NAMALWA (cell line): ENCODE results near the gene PCSK9.

Source experiments
- DNase-seq: peaks from one replicate; pipeline ENCODE4 v3.0.0-alpha.2; 2015; ENCODE audit warnings: low spot score

PCSK9 gene

GRCh38 chr1:55039342-55040082, at the start of gene PCSK9:
PCSK9 (plus strand) TSS chr1:55039548; CDS start chr1:55039838, 290 bp downstream.
- no peak for DNase-seq

- no peak for DNase-seq
Observed at GRCh38 chr1:54989968-54990810, 49.2 kb upstream of the PCSK9 start.

GRCh38 chr1:54990916-54991315, 48.4 kb upstream of the PCSK9 start:
- no peak for DNase-seq

DNA sequence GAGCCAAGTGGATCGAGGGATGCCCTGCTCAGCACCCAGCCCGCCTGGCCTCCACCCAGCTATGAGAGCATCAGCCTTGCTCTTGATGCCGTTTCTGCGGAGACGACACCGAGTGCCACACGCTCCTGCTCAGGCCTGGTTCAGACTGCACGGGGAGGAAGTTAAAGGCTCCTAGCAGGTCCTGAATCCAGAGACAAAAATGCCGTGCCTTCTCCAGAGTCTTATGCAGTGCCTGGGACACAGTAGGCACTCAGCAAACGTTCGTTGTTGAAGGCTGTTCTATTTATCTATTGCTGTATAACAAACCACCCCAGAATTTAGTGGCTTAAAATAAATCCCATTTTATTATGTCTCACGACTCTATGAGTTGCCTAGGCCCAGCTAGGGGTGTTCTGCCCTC, 47.4 kb upstream of the PCSK9 start:
- no peak for DNase-seq

GRCh38 chr1:54993140-54993539, 46.2 kb upstream of the PCSK9 start:
- DNase-seq: no peak

DNA sequence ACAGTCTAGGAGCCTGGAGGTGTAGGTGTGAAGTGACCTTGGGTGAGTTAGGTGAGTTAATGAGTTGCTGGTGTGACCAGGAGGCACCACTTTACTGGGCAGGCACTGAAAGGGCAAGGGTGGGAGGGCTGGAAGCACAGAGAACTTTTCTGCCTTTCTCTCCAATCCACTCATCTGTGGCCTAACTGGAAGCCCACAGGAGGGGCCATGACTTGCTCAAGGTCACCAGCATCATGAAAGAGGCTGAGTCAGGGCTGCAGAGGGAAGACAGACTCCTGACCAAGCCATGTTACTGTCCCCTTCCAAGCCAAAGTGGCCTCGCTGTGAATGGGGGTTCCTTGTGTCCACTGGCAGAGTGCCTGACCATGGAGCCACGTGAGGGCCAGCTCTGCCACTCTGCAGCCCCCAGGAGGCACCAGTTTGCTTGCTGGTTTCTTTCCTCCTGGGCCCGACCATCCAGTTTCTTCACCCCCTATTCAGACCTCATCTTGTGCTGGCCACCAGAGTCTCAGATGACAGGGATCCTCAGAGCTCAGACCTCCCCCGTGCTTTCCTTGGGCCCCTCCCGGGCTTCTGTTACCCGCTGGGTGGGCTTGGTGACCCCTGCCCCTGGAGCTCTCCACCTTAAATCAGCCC, 44.9 kb upstream of the PCSK9 start:
- no peak for DNase-seq

DNA sequence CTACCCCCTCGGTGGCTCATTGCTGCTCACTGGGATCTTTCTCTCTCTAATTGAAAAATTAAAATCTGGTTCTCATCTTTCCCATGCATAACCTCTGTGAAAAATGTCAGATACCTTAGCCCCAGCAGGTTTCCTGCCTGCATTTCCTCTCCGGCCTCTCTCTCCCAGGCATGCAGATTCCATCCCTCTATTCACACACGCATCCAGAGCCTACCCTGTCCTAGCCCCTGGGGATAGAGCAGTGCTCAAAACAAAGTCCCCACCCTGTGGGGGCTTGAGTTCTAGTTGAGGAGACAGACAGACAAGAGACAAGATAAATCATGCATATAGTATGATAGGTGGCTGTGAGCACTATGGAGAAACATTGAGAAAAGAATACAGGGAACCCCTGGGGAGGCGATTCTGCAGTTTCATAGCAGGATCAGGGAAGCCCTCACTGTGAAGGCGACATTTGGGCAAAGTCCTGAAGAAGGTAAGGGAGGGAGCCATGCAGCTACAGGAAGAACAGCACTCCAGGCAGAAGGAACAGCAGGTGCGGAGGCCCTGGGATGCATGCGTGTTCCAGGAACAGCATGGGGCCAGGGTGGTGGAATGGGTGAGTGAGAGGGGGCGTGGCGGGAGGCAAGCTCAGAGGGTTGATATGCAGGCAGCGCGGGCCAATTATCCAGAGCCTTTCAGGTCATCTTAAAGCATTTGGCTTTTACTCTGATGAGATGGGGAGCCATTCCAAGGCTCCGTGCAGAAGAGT, 44.2 kb upstream of the PCSK9 start:
- no peak for DNase-seq

DNA sequence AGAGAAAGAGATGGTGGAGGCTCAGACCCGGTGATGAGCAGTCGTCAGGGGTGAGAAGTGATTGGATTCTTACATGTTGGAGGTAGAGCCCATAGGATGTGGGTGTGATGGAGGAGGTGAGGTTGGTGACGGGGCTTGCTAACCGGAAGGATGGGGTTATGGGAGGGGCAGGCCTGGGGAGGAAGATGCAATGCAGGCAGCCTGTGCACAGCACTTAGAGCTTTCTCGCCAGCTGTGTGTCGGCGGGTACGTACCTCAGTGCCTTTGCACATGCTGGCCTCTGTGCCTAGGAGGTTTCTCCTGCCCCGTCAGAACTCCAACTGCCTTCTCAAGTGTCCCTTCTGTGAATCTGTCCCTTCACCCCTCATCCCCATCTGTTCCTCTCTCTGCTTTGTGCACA, 43.5 kb upstream of the PCSK9 start:
- DNase-seq: no peak

DNA sequence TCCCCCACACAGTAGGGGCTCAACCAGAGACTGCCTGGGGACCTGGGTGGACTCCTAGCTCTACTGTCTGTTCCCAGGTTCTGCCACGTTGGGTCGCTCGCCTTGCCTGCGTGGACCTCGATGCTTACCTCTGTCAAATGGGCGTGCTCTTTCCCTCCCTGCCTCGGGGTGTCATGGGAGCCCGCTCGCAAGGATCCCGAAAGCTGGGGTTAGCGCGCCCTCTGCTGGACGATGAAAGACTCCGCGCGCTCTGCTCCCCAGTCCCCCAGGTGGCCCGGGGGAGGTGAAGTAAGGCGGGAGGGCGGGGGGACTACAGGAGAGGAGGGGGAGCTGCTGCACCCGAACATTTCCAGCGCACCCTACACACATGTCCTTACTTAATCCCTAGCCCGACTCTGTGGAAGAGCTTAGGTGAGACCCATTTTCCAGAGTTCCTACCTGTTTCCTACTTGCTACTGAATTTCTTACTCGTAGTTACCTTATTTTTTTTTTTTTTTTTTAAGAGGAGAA, 42.9 kb upstream of the PCSK9 start:
- DNase-seq: peak; percentile 92

DNA sequence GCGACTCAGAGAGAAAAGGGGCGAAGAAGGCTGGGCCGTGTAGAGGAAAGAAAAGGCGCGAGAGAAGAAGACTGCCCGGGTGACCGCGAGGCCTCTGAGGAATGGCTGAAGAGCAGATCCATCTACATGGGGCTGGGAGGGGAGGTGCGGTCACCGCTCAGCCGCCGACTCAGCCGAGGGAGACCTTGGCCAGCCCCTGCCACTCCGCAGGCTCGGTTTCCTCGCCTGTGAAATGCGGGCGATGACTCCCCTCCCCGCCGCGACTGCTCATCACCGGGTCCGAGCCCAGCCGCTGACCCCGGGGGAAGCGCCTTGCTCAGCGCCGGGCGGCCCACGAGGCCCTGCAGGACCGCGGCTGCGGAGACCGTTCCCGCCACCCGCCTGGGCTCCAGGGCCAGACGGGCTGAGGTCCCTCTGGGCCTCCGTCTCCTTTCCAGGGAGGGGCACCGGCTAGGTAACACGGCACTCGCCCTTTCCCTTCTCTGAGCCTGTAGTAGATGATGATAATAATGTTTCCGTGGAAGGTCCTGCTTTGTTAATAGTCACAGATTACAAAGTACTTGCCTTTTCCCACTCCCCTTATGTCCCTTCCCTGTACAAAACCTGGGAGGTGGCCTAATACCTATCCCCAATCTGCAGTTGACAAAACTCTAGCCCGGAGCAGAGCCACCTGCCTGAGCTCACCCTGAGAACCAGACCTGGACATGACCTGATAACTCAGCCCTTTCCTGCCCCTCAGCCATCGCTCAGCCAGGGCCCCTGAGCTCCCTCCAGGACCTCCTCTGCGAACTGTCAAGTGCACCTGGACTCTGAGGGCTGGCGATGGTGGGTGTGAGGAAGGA, 42.3 kb upstream of the PCSK9 start:
- DNase-seq: no peak

DNA sequence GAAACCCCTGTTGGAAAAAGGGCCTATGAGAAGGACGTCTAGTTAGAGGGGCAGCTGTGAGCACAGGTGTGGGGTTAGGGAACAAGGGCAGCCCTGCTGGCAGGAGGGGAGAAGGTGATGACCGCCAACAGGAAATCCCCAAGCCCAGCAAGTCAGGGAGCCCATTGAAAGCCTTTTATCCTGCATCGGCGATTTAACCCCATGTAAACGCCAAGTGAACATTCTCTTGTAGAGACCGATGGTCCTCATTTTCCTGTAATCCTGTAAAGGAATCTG, 41.7 kb upstream of the PCSK9 start:
- DNase-seq: no peak

GRCh38 chr1:54998100-54998499, 41.2 kb upstream of the PCSK9 start:
- no peak for DNase-seq

- DNase-seq: peak; percentile 19
Observed at GRCh38 chr1:54998677-54999076, 40.7 kb upstream of the PCSK9 start, which contains the start of gene BSND. BSND (plus strand) TSS chr1:54998933; CDS start chr1:54999187, 254 bp downstream.

DNA sequence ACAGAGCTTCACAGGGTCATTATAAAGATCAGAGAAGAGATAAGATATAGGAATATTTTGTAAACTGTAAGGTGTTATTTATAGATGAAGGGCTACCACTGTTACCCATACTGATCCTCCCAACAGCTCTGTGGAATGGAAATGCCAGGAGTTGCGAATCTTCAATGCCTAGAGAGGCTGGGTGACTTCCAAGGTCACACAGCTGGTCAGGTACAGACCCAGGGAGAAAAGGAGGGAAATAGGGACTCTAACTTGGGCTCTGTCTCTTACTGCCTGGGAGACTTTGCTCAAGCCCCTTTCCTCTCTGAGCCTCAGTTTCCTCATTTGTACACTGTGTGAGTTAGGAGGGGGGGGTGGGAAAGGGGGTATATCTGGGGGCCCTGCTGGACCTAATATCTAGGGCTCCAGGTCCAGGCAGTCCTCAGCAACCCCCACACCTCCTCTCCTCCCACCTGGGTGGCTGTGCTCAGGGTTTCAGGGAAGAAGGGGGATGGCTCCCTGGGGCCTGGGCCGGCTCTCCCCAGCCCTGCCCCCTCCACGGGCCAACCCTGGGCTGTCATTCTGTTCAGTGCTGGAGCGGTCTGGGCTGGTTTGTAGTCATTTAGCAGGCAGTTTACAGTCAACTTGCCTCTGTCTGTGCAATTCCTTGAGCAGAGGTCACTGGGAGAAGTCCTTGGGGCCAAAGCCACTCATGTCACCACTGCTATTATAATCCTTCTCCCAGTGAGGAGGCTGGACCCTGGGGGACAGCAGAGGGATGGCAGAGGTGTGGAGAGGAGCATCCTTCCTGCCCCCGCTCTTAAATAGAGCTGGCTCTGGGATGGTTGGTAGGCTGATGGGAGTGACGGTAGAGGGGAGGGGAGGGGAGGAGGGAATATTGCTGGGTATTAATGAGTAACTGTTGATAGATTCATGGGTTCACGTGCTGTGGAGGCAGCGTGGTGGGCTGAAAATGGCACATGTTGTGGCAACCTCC, 39.0 kb upstream of the PCSK9 start:
- no peak for DNase-seq

DNA sequence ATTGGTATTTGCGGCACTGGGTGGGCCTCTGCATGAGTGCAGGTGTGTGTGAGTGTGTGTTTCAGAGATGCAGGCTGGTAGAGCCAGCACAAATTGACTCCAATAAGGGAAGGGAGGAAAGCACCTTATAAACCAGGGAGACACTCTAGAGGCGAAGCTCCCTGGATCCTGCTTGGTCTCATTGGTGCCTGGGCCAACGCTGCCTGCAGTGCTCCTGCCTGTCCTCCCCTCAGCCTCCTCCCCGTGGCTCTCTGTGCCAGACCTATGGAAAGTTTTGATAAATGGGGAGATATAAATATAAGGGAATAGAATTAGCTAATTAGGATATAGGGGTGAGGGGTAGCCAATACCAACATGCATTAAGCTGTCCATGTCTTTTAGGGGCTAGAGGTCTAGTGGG, 38.0 kb upstream of the PCSK9 start:
- DNase-seq: no peak

- DNase-seq: no peak
Observed at GRCh38 chr1:55002686-55003085, 36.7 kb upstream of the PCSK9 start.

GRCh38 chr1:55005351-55006140, 33.8 kb upstream of the PCSK9 start:
- no peak for DNase-seq

- no peak for DNase-seq
Observed at GRCh38 chr1:55006931-55007330, 32.4 kb upstream of the PCSK9 start.

- no peak for DNase-seq
Observed at GRCh38 chr1:55007625-55008024, 31.7 kb upstream of the PCSK9 start.
